Suprapubic skin (tissue), 4 donors: ENCODE results near the gene EFCAB3. TPM values are rescaled to one million over a fixed set of nuclear protein-coding genes. Genes with fewer than 3 reads are reported as not detected.

Experiments used
- DNase-seq, 2 donors: peaks; one replicate each; pipeline ENCODE4 v3.0.0-alpha.2; 2019; ENCODE audit warnings: low spot score in 2 of 2
- H3K27ac ChIP-seq: fragments of 200-600 bp; sonication (generic); one replicate; pipeline ENCODE4 v1.5.1; 2019
- H3K27me3 ChIP-seq: fragments of 200-600 bp; sonication (generic); one replicate; pipeline ENCODE4 v1.5.1; 2019
- H3K36me3 ChIP-seq: fragments of 200-600 bp; sonication (generic); one replicate; pipeline ENCODE4 v1.5.1; 2019
- H3K4me1 ChIP-seq: fragments of 200-600 bp; sonication (generic); one replicate; pipeline ENCODE4 v1.5.1; 2019
- H3K4me3 ChIP-seq: fragments of 200-600 bp; sonication (generic); one replicate; pipeline ENCODE4 v1.5.1; 2019; ENCODE audit warnings: mild to moderate bottlenecking
- H3K9me3 ChIP-seq: fragments of 200-600 bp; sonication (generic); one replicate; pipeline ENCODE4 v1.5.1; 2019
- CTCF ChIP-seq, 2 donors: fragments of 200-600 bp in 1 of 2; fragments of 450-650 bp in 1 of 2; sonication (generic) in 1 of 2; IDR thresholded peaks; one replicate each; pipeline ENCODE4 v1.5.1; 2016 to 2019; ENCODE audit warnings: antibody characterized with exemption in 2 of 2, mild to moderate bottlenecking in 1 of 2, moderate library complexity in 1 of 2
- EP300 ChIP-seq: sonication (generic); formaldehyde crosslinking; IDR thresholded peaks from one replicate; pipeline ENCODE4 v1.6.1; 2017; ENCODE audit warnings: antibody characterized with exemption
- POLR2A ChIP-seq, 2 donors: fragments of 450-650 bp; IDR thresholded peaks; one replicate each; pipeline ENCODE4 v1.6.1; 2017; ENCODE audit warnings: antibody characterized with exemption in 2 of 2, mild to moderate bottlenecking in 2 of 2, moderate library complexity in 2 of 2
- POLR2AphosphoS5 ChIP-seq, 3 donors: sonication (generic); formaldehyde crosslinking; IDR thresholded peaks; one replicate each; pipeline ENCODE4 v1.6.1; 2017; ENCODE audit warnings: antibody characterized with exemption in 3 of 3
- WGBS: methylation state at CpG from one replicate; pipeline ENCODE4 v1.1.5; 2018; 5-methylcytosine and 5-hydroxymethylcytosine counted together
- total RNA-seq, 4 donors: library from RNA; depleted of rRNA; stranded (reverse); fragments of >200 nt; gene quantifications; one replicate each; pipeline ENCODE4 v1.1.0, GENCODE V29; 2016

Gene EFCAB3
- not detected for total RNA-seq

GRCh38 chr17:62380253-62380652 lies at the start of gene EFCAB3:
Gene EFCAB3 (plus strand): TSS chr17:62380553. CDS start chr17:62382980, 2,427 bp downstream.
- WGBS, result 85% methylated on average over 3 of the region's 3 CpGs
- Histone ChIP-seq H3K36me3 (no peaks in the 10 kb centered on the region), H3K4me3 (no peak within 1 kb of the TSS), H3K27me3 (peaks cover 21% of the 10 kb centered on the region), H3K4me1 (no peaks in the 10 kb centered on the region), H3K9me3 (no peaks in the 10 kb centered on the region), H3K27ac (no peak within 1 kb of the TSS)
- TF ChIP-seq POLR2A (IDR thresholded peaks at IDR 0.05) (no peak), EP300 (no peak), CTCF (IDR thresholded peaks at IDR 0.05) (no peak), POLR2AphosphoS5 (IDR thresholded peaks at IDR 0.05) (no peak)
- DNase-seq, result no peak

GRCh38 chr17:62336527-62336926 lies 43.8 kb upstream of the EFCAB3 start:
- Histone ChIP-seq H3K4me3 (no peak overlapping the region), H3K9me3 (no peaks in the 10 kb centered on the region), H3K36me3 (no peaks in the 10 kb centered on the region), H3K27ac (no peak overlapping the region), H3K27me3 (peaks cover 4% of the 10 kb centered on the region), H3K4me1 (no peaks in the 10 kb centered on the region)
- no peak for DNase-seq
- no peak for TF ChIP-seq POLR2A (IDR thresholded peaks at IDR 0.05)
- no peak for TF ChIP-seq POLR2AphosphoS5 (IDR thresholded peaks at IDR 0.05)
- no peak for TF ChIP-seq EP300
- no peak for TF ChIP-seq CTCF (IDR thresholded peaks at IDR 0.05)

- no peaks in the 10 kb centered on the region for H3K36me3 ChIP-seq
- H3K9me3 ChIP-seq, result no peaks in the 10 kb centered on the region
- peaks cover 2% of the 10 kb centered on the region for H3K27me3 ChIP-seq
- 23% methylated on average over 3 of the region's 3 CpGs for WGBS
- no peak overlapping the region for H3K27ac ChIP-seq
- no peaks in the 10 kb centered on the region for H3K4me1 ChIP-seq
- no peak overlapping the region for H3K4me3 ChIP-seq
- DNase-seq, result no peak
- TF ChIP-seq POLR2AphosphoS5 (IDR thresholded peaks at IDR 0.05) (no peak), EP300 (no peak), POLR2A (IDR thresholded peaks at IDR 0.05) (no peak), CTCF (IDR thresholded peaks at IDR 0.05) (no peak)
These were observed 36.5 kb upstream of the EFCAB3 start for GRCh38 chr17:62343764-62344270.

GRCh38 chr17:62351176-62351575 lies 29.2 kb upstream of the EFCAB3 start:
- WGBS, result 88% methylated on average over 5 of the region's 5 CpGs

GRCh38 chr17:62366191-62366590 lies 14.2 kb upstream of the EFCAB3 start:
- no peak overlapping the region for H3K4me3 ChIP-seq
- H3K36me3 ChIP-seq, result no peaks in the 10 kb centered on the region
- no peaks in the 10 kb centered on the region for H3K27me3 ChIP-seq
- no peak overlapping the region for H3K27ac ChIP-seq
- DNase-seq, result no peak
- TF ChIP-seq POLR2A (IDR thresholded peaks at IDR 0.05), result no peak
- TF ChIP-seq POLR2AphosphoS5 (IDR thresholded peaks at IDR 0.05), result no peak
- TF ChIP-seq CTCF (IDR thresholded peaks at IDR 0.05), result no peak
- TF ChIP-seq EP300, result no peak
- H3K9me3 ChIP-seq, result no peaks in the 10 kb centered on the region
- H3K4me1 ChIP-seq, result no peaks in the 10 kb centered on the region
- 75% methylated on average over 2 of the region's 2 CpGs for WGBS

More at GRCh38 chr17:62351176-62351575, 29.2 kb upstream of the EFCAB3 start:
- no peak overlapping the region for H3K27ac ChIP-seq
- H3K4me1 ChIP-seq, result no peaks in the 10 kb centered on the region
- TF ChIP-seq CTCF (IDR thresholded peaks at IDR 0.05), result no peak
- TF ChIP-seq POLR2AphosphoS5 (IDR thresholded peaks at IDR 0.05), result no peak
- no peak for TF ChIP-seq EP300
- TF ChIP-seq POLR2A (IDR thresholded peaks at IDR 0.05), result no peak
- H3K27me3 ChIP-seq, result peaks cover 8% of the 10 kb centered on the region
- no peak for DNase-seq
- no peaks in the 10 kb centered on the region for H3K36me3 ChIP-seq
- H3K9me3 ChIP-seq, result no peaks in the 10 kb centered on the region
- no peak overlapping the region for H3K4me3 ChIP-seq
